OCI-LY1 (cell line): Measurements from ENCODE around the gene PTPRA.

Source experiments
- EZH2 ChIP-seq: fragments of 200-600 bp; sonication (generic), shearing (Covaris generic); IDR thresholded peaks from 2 replicates; pipeline ENCODE4 v1.8.0; 2017; ENCODE audit warnings: borderline replicate concordance, mixed run types, mild to moderate bottlenecking, antibody characterized with exemption, low read length, moderate library complexity, mixed read lengths
- TF ChIP-seq, protein P1 (sequence below): fragments of 200-600 bp; sonication (generic), shearing (Covaris generic); IDR thresholded peaks from 2 replicates; pipeline ENCODE4 v1.5.1; 2017; ENCODE audit warnings: mild to moderate bottlenecking, antibody characterized with exemption, low read length, moderate library complexity, mixed read lengths

GRCh38 chr20:2902818-2903217, 29.5 kb downstream of the PTPRA start:
- TF ChIP-seq, protein P1, sequence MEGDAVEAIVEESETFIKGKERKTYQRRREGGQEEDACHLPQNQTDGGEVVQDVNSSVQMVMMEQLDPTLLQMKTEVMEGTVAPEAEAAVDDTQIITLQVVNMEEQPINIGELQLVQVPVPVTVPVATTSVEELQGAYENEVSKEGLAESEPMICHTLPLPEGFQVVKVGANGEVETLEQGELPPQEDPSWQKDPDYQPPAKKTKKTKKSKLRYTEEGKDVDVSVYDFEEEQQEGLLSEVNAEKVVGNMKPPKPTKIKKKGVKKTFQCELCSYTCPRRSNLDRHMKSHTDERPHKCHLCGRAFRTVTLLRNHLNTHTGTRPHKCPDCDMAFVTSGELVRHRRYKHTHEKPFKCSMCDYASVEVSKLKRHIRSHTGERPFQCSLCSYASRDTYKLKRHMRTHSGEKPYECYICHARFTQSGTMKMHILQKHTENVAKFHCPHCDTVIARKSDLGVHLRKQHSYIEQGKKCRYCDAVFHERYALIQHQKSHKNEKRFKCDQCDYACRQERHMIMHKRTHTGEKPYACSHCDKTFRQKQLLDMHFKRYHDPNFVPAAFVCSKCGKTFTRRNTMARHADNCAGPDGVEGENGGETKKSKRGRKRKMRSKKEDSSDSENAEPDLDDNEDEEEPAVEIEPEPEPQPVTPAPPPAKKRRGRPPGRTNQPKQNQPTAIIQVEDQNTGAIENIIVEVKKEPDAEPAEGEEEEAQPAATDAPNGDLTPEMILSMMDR, result no peak
- no peak for TF ChIP-seq EZH2
